ENCODE data around the gene ATOH7.

The ATOH7 gene

GRCh38 chr10:68185085-68185484, 46.8 kb downstream of the ATOH7 start:
- no peak for TF ChIP-seq CTCF (conservative IDR thresholded peaks at IDR 0.05; ENCODE audit: low read depth, low read length)
- H3K4me3 ChIP-seq (ENCODE audit: low read depth, low read length), result no peak overlapping the region
- no peak for DNase-seq (ENCODE audit: low read depth)

- H3K4me3 ChIP-seq (ENCODE audit: low read depth, low read length), result no peak overlapping the region
- no peak for DNase-seq (ENCODE audit: low read depth)
- no peak for TF ChIP-seq CTCF (conservative IDR thresholded peaks at IDR 0.05; ENCODE audit: low read depth, low read length)
Observed at GRCh38 chr10:68184546-68184945, 47.4 kb downstream of the ATOH7 start.

Measured in choroid plexus epithelial cell (primary cell).